Measurements from ENCODE around the gene LONRF2.
"Not testable (repeated sequence)": the region's sequence is repeated elsewhere in the genome, so short reads cannot be mapped to it uniquely, and the experiment has no call there.

The LONRF2 gene

DNA sequence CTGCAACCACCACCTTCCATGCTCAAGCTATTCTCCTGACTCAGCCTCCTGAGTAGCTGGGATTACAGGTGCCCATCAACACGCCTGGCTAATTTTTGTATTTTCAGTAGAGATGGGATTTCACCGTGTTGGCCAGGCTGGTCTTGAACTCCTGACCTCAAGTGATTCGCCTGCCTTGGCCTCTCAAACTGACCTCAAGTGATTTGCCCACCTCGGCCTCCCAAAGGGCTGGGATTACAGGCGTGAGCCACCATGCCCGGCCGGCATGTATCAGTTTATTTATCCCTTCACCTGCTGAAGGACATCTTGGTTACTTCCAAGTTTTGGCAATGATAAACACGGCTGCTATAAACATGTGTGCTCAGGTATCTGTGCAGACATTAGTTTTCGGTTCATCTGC lies 73.7 kb downstream of the LONRF2 start:
- not testable (repeated sequence) for H3K4me3 ChIP-seq (ENCODE audit: low read depth in 1 of 2, low read length in 2 of 2); H3K9ac ChIP-seq (ENCODE audit: low read length); H3K27me3 ChIP-seq (ENCODE audit: control insufficient read depth in 1 of 2, insufficient read depth in 2 of 2, low read length in 2 of 2); H3K27ac ChIP-seq (ENCODE audit: low read depth, low read length); H3K9me3 ChIP-seq (ENCODE audit: low read length); H3K36me3 ChIP-seq (ENCODE audit: insufficient read depth, low read length); H3K4me1 ChIP-seq (ENCODE audit: insufficient read depth, low read length)

DNA sequence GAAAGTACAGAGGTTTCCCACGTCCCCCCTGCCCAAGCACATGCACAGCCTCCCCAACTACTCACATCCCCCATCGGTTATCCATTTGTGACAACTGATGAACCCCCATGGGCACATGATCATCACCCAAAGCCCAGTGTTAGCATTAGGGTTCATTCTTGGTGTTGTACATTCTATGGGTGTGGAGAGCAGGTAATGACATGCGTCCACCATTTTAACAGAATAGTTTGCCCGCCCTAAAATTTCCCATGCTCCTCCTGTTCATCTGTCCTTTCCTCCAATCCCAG lies 74.3 kb downstream of the LONRF2 start:
- Histone ChIP-seq H3K27me3 (ENCODE audit: control insufficient read depth in 1 of 2, insufficient read depth in 2 of 2, low read length in 2 of 2) (no peaks in the 10 kb centered on the region), H3K36me3 (ENCODE audit: insufficient read depth, low read length) (no peaks in the 10 kb centered on the region), H3K9me3 (ENCODE audit: low read length) (no peaks in the 10 kb centered on the region), H3K27ac (ENCODE audit: low read depth, low read length) (no peak overlapping the region), H3K4me3 (ENCODE audit: low read depth in 1 of 2, low read length in 2 of 2) (no peak overlapping the region), H3K9ac (ENCODE audit: low read length) (no peak overlapping the region), H3K4me1 (ENCODE audit: insufficient read depth, low read length) (no peaks in the 10 kb centered on the region)

DNA sequence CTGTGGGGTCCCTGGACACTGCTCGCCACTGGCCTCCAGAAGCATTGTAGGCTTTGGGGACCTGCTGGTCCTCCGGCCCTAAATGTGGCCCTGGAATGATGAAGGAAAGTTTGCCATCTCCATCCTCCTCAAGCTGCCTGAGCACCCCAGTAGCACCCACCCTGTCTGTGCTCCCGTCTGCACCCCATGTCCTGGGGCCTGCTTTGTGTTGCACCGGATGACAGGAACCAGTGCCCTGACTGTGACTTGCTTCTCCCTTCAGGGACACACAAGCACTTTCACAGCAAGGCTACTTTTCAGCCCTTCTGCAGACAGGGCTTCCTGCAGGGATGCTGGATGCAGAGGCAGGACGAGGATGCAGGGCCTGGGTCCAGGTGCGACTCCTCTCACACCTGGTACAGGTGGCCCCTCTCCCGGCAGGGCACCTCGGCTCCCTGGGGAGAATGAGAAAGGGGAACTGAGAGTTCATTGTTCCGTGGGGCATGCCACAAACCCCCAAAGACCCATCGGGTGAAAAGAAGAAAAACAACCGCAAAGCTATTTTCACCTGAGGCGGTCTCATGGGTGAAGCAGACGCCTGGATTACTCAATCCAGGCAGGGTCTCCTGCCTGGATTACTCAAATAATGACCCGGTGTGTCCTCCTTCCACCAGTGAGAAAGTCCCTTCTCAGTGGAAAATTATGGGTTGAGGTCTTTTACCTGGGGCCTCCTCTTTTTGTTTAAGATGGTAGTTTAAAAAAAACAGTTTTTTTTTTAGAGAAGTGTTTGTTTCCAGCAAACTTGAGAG lies 74.9 kb downstream of the LONRF2 start:
- peaks cover 5% of the 10 kb centered on the region for H3K4me1 ChIP-seq (ENCODE audit: insufficient read depth, low read length)
- no peaks in the 10 kb centered on the region for H3K9me3 ChIP-seq (ENCODE audit: low read length)
- H3K4me3 ChIP-seq (ENCODE audit: low read depth in 1 of 2, low read length in 2 of 2): no peak overlapping the region
- H3K36me3 ChIP-seq (ENCODE audit: insufficient read depth, low read length): no peaks in the 10 kb centered on the region
- no peaks in the 10 kb centered on the region for H3K27me3 ChIP-seq (ENCODE audit: control insufficient read depth in 1 of 2, insufficient read depth in 2 of 2, low read length in 2 of 2)
- H3K9ac ChIP-seq (ENCODE audit: low read length): no peak overlapping the region
- H3K27ac ChIP-seq (ENCODE audit: low read depth, low read length): no peak overlapping the region

DNA sequence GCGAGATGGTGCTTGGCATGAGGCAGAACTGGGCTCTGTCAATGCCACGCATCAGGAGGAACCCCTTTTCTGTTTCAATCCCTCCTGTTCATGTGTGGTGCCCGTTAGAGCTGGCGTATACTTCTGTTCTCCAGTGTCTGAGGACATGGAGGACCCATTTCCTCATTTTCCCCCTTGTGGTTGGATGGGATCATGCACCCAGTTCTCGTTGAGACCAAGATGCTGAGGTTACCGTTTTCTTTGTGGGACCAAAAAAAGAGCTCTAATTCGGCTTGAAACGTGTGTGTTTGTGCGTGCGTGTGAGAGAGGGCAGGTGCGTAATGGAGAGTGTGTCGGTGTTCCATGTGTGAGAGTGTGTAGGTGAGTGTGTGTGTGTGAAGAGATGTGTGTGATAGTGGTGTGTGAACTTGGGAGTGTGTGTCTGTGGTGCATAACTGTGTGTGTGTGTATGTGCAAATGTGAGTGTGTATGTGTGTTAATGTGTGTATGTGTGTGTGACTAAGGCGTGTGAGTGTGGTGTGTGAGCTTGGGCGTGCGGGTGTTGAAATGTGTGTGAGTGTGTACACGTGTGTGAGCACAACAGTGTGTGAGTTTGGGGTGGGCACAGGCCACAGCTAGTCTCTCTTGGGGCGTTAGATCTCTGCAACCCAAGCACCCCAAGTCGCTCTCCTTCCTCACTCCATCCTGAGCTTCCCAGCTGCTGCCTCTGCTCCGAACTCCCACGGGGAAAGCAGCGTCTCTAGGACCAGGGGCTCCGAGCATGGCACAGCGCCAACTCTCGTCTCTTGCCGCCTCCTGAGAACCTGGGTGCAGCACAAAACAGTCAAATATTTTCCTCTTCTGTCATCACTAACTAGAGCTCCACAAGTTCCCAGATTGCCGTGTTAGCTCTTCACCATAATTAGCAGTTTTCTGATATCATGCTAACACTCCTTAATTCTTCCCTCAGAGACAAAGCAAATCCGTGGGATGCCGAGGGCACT lies 75.8 kb downstream of the LONRF2 start:
- peaks cover 7% of the 10 kb centered on the region for H3K4me1 ChIP-seq (ENCODE audit: insufficient read depth, low read length)
- H3K4me3 ChIP-seq (ENCODE audit: low read depth in 1 of 2, low read length in 2 of 2): no peak overlapping the region
- no peak overlapping the region for H3K9ac ChIP-seq (ENCODE audit: low read length)
- no peaks in the 10 kb centered on the region for H3K36me3 ChIP-seq (ENCODE audit: insufficient read depth, low read length)
- H3K27ac ChIP-seq (ENCODE audit: low read depth, low read length): no peak overlapping the region
- H3K27me3 ChIP-seq (ENCODE audit: control insufficient read depth in 1 of 2, insufficient read depth in 2 of 2, low read length in 2 of 2): no peaks in the 10 kb centered on the region
- H3K9me3 ChIP-seq (ENCODE audit: low read length): no peaks in the 10 kb centered on the region

DNA sequence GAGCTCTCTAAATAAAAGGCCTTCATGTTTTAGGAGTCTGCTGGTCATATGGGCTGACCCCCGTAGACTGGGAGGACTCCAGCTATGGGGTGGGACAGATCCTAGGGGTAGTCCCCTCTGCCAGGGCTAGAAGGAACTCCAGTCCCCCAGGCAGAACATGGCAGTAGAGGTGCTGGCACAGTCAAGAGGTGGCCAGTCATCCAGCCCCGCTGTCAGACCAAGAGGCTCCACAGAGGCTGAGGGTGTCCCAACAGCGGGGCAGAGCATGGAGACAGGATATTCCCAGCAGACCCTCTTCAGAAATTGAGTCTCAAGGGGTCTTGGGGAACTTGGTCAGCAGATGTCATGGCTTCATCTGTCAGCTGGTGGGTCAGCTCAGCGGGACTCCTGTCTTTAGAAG lies 76.6 kb downstream of the LONRF2 start:
- H3K27ac ChIP-seq (ENCODE audit: low read depth, low read length): no peak overlapping the region
- no peak overlapping the region for H3K9ac ChIP-seq (ENCODE audit: low read length)

DNA sequence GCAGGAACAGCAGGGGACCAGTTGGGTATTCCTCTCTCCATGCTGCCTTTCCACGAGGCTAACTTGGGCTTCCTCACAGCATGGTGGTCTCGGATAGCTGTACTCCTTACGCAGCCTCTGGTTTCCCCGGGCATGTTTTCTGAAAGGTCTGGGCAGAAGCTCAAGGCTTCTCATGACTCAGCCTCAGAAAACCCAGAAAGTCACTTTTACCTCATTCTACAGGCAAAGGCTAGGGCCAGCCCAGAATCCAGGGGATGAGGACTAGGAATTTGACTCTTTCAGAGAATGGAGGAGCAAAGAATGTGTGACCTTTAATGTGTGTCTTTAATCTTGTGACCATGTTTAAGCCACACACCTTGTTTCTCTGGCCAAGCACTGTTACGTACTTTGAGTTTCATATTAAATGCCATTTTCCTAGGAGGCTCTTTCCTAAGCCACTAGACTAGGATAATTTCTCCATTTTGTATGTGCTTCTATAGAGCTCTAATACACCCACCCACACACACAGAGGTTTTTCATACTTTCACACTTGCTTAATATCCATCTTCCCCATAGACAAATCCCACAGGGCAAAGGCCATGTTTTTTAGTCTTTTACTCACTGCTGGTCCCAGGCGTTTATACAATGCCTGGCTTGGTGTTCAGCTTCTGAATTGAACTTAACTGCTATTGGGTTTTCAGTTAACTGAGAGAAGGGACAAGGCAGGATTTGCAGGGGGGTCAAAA lies 77.3 kb downstream of the LONRF2 start:
- H3K4me3 ChIP-seq (ENCODE audit: low read depth in 1 of 2, low read length in 2 of 2): no peak overlapping the region
- no peaks in the 10 kb centered on the region for H3K9me3 ChIP-seq (ENCODE audit: low read length)
- H3K9ac ChIP-seq (ENCODE audit: low read length): no peak overlapping the region

More for the DNA sequence above, 76.6 kb downstream of the LONRF2 start:
- Histone ChIP-seq H3K4me1 (ENCODE audit: insufficient read depth, low read length) (peaks cover 7% of the 10 kb centered on the region), H3K36me3 (ENCODE audit: insufficient read depth, low read length) (no peaks in the 10 kb centered on the region), H3K9me3 (ENCODE audit: low read length) (no peaks in the 10 kb centered on the region), H3K27me3 (ENCODE audit: control insufficient read depth in 1 of 2, insufficient read depth in 2 of 2, low read length in 2 of 2) (no peaks in the 10 kb centered on the region), H3K4me3 (ENCODE audit: low read depth in 1 of 2, low read length in 2 of 2) (no peak overlapping the region)

DNA sequence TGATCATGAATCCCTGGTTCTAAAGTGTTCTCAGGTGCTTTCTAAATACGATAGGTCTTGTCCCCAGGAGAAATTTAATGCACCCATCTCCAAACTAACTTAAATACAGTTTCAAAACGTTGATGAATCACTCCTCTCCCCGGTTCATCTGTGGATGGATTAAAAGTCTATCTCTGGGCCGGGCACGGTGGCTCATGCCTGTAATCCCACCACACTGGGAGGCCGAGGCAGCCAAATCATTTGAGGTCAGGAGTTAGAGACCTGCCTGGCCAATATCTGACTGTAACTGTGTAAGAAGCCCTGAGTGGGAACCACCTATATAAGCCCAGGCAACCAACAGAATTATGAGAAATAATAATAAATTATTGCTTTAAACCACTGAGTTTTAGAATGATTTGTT lies 78.7 kb downstream of the LONRF2 start:
- no peak overlapping the region for H3K4me3 ChIP-seq (ENCODE audit: low read depth in 1 of 2, low read length in 2 of 2)

More for the DNA sequence above, 77.3 kb downstream of the LONRF2 start:
- peaks cover 7% of the 10 kb centered on the region for H3K4me1 ChIP-seq (ENCODE audit: insufficient read depth, low read length)
- H3K27ac ChIP-seq (ENCODE audit: low read depth, low read length): no peak overlapping the region
- no peaks in the 10 kb centered on the region for H3K36me3 ChIP-seq (ENCODE audit: insufficient read depth, low read length)
- no peaks in the 10 kb centered on the region for H3K27me3 ChIP-seq (ENCODE audit: control insufficient read depth in 1 of 2, insufficient read depth in 2 of 2, low read length in 2 of 2)

DNA sequence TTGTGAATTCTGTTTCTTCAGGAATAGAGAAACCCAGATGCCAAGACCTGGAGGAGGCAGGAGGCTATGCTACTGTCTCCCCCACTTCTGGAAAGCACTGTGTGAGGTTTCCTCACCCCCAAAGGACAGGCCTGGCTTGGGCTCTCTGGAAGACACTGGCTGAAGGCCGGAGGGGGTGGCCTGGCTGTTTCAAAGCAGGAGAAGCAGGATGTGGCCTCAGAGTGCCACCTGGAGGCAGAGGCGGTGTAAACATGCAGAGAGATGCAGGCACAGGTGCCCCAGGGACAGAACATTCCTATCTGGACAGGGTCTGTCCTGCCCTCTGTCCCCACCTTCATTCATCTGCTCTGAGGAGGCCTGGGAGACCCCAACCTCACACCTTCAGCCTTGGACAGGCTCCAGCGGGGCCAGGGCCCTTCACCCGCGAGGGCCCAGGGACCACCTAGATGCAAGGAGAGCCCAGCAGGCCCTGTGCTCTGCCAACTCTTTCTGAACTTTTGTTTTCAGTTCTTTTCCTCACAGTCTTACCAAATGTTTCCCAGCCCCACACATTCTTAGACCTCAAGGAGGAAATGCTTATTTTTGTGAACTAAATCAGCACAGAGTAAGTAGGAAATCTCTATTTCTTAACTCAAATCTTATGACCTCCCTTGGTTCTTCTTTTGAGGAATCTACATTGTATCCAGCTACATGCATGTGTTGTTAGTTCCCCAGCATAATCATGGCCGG lies 79.2 kb downstream of the LONRF2 start:
- Histone ChIP-seq H3K27ac (ENCODE audit: low read depth, low read length) (no peak overlapping the region), H3K27me3 (ENCODE audit: control insufficient read depth in 1 of 2, insufficient read depth in 2 of 2, low read length in 2 of 2) (no peaks in the 10 kb centered on the region), H3K36me3 (ENCODE audit: insufficient read depth, low read length) (no peaks in the 10 kb centered on the region), H3K4me3 (ENCODE audit: low read depth in 1 of 2, low read length in 2 of 2) (no peak overlapping the region), H3K9ac (ENCODE audit: low read length) (no peak overlapping the region), H3K4me1 (ENCODE audit: insufficient read depth, low read length) (peaks cover 7% of the 10 kb centered on the region), H3K9me3 (ENCODE audit: low read length) (no peaks in the 10 kb centered on the region)

More for the DNA sequence above, 78.7 kb downstream of the LONRF2 start:
- Histone ChIP-seq H3K4me1 (ENCODE audit: insufficient read depth, low read length) (peaks cover 7% of the 10 kb centered on the region), H3K9ac (ENCODE audit: low read length) (no peak overlapping the region), H3K27me3 (ENCODE audit: control insufficient read depth in 1 of 2, insufficient read depth in 2 of 2, low read length in 2 of 2) (no peaks in the 10 kb centered on the region), H3K9me3 (ENCODE audit: low read length) (no peaks in the 10 kb centered on the region), H3K27ac (ENCODE audit: low read depth, low read length) (no peak overlapping the region), H3K36me3 (ENCODE audit: insufficient read depth, low read length) (no peaks in the 10 kb centered on the region)

DNA sequence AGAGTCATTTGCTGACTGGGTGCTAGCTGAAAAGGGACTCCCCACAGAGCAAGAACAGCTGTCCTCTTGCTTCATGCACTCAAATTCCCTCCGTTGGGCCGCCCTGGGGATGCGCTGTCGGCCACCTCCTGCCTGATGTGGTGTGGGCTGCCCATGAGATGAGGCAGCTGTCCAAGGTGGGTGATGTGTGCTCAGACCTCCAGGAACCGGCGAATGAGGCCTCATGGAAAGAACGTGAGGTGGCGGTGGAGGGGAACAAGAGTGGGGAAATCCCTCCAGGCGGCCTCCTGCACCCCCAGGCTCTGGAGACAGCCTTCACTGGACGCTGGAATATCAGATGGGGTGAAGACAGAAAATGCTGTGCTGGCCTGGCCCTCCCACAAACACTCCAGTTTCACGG lies 79.8 kb downstream of the LONRF2 start:
- no peaks in the 10 kb centered on the region for H3K9me3 ChIP-seq (ENCODE audit: low read length)
- no peak overlapping the region for H3K27ac ChIP-seq (ENCODE audit: low read depth, low read length)
- H3K36me3 ChIP-seq (ENCODE audit: insufficient read depth, low read length): no peaks in the 10 kb centered on the region
- H3K27me3 ChIP-seq (ENCODE audit: control insufficient read depth in 1 of 2, insufficient read depth in 2 of 2, low read length in 2 of 2): no peaks in the 10 kb centered on the region
- peaks cover 7% of the 10 kb centered on the region for H3K4me1 ChIP-seq (ENCODE audit: insufficient read depth, low read length)
- H3K9ac ChIP-seq (ENCODE audit: low read length): no peak overlapping the region
- no peak overlapping the region for H3K4me3 ChIP-seq (ENCODE audit: low read depth in 1 of 2, low read length in 2 of 2)

DNA sequence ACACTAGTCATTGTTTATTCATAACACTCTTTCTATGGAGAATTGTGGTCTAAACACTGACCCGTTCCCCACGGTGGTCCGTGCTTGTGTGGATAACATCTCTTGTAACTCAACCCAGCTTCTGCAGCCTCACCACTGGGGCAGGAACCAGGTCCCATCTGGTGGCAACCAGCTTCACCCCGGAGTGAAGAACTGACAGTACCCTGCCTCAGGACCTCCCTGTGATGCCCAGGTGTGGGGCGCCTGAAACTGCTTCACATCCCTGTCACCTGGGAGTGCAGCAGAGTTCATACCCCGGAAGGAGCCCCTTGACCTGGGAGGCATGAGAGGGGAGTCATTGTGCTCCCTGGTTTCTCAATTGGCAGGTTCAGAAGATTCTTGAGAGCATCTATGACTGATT lies 81.1 kb downstream of the LONRF2 start:
- Histone ChIP-seq H3K9ac (ENCODE audit: low read length) (no peak overlapping the region), H3K9me3 (ENCODE audit: low read length) (no peaks in the 10 kb centered on the region), H3K4me3 (ENCODE audit: low read depth in 1 of 2, low read length in 2 of 2) (no peak overlapping the region), H3K27me3 (ENCODE audit: control insufficient read depth in 1 of 2, insufficient read depth in 2 of 2, low read length in 2 of 2) (no peaks in the 10 kb centered on the region), H3K27ac (ENCODE audit: low read depth, low read length) (no peak overlapping the region), H3K4me1 (ENCODE audit: insufficient read depth, low read length) (peaks cover 7% of the 10 kb centered on the region), H3K36me3 (ENCODE audit: insufficient read depth, low read length) (no peaks in the 10 kb centered on the region)

DNA sequence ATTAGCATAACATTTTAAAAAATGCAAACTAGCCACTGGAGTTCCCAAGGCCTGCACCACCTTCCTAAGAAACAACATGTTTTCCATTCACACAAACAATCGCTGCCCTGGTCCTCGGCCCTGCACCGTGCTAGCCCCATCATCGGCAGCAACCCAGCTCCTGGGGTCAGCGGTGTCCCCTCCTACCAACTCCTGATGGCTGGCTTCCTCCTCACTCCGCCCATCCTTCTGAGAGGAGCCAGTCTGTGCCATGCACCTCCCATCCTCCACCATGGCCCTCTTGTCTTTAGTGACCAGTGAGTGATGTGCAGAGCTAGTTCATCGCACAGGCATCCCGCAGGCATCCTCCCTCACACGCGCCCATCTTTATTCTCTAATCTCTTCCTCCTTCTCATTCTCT lies 81.9 kb downstream of the LONRF2 start:
- Histone ChIP-seq H3K9ac (ENCODE audit: low read length) (no peak overlapping the region), H3K36me3 (ENCODE audit: insufficient read depth, low read length) (no peaks in the 10 kb centered on the region), H3K27ac (ENCODE audit: low read depth, low read length) (no peak overlapping the region), H3K4me3 (ENCODE audit: low read depth in 1 of 2, low read length in 2 of 2) (no peak overlapping the region), H3K4me1 (ENCODE audit: insufficient read depth, low read length) (peaks cover 7% of the 10 kb centered on the region), H3K27me3 (ENCODE audit: control insufficient read depth in 1 of 2, insufficient read depth in 2 of 2, low read length in 2 of 2) (no peaks in the 10 kb centered on the region), H3K9me3 (ENCODE audit: low read length) (no peaks in the 10 kb centered on the region)
